ENCODE results near the gene CPNE8. TPM values are rescaled to one million over a fixed set of nuclear protein-coding genes. Genes with fewer than 3 reads are reported as not detected.

The CPNE8 gene
- polyA plus RNA-seq, 1 donor from 2014 or later = 1.9 TPM

- Histone ChIP-seq H3K9me3 (ENCODE audit: low read length) (no peaks in the 10 kb centered on the region), H3K27me3 (ENCODE audit: insufficient read depth, low read depth, low read length) (no peaks in the 10 kb centered on the region), H3K27ac (ENCODE audit: low read length) (no peak overlapping the region), H3K79me2 (replicated peaks; ENCODE audit: insufficient read depth, low read length) (no peaks in the 10 kb centered on the region), H2AFZ (ENCODE audit: low read depth, low read length) (no peak overlapping the region), H3K36me3 (ENCODE audit: insufficient read depth, low read length) (no peaks in the 10 kb centered on the region), H3K4me2 (ENCODE audit: low read length) (no peak overlapping the region), H3F3A (ENCODE audit: insufficient read depth, low read length, poor library complexity, severe bottlenecking) (no peaks in the 10 kb centered on the region), H4K20me1 (ENCODE audit: insufficient read depth) (no peaks in the 10 kb centered on the region), H3K4me3 (ENCODE audit: low read length) (no peak overlapping the region), H3K9me2 (ENCODE audit: insufficient read depth, low read length) (no peaks in the 10 kb centered on the region), H3K9ac (ENCODE audit: low read length) (no peak overlapping the region)
- no peak for TF ChIP-seq MXI1 (conservative IDR thresholded peaks at IDR 0.05; ENCODE audit: poor library complexity, severe bottlenecking)
- no peak for TF ChIP-seq RAD21 (conservative IDR thresholded peaks at IDR 0.05)
- TF ChIP-seq EZH2 (IDR thresholded peaks at IDR 0.05; ENCODE audit: borderline replicate concordance, insufficient read depth, low read length, poor library complexity, severe bottlenecking) = no peak
- TF ChIP-seq TAF1 (IDR thresholded peaks at IDR 0.05; ENCODE audit: low read depth) = no peak
- TF ChIP-seq, protein P1, sequence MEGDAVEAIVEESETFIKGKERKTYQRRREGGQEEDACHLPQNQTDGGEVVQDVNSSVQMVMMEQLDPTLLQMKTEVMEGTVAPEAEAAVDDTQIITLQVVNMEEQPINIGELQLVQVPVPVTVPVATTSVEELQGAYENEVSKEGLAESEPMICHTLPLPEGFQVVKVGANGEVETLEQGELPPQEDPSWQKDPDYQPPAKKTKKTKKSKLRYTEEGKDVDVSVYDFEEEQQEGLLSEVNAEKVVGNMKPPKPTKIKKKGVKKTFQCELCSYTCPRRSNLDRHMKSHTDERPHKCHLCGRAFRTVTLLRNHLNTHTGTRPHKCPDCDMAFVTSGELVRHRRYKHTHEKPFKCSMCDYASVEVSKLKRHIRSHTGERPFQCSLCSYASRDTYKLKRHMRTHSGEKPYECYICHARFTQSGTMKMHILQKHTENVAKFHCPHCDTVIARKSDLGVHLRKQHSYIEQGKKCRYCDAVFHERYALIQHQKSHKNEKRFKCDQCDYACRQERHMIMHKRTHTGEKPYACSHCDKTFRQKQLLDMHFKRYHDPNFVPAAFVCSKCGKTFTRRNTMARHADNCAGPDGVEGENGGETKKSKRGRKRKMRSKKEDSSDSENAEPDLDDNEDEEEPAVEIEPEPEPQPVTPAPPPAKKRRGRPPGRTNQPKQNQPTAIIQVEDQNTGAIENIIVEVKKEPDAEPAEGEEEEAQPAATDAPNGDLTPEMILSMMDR (IDR thresholded peaks at IDR 0.05; ENCODE audit: poor library complexity, severe bottlenecking) = no peak
- TF ChIP-seq EP300 (conservative IDR thresholded peaks at IDR 0.05; ENCODE audit: poor library complexity, severe bottlenecking) = no peak
- TF ChIP-seq SMC3 (conservative IDR thresholded peaks at IDR 0.05; ENCODE audit: poor library complexity) = no peak
- no peak for TF ChIP-seq REST (IDR thresholded peaks at IDR 0.05; ENCODE audit: borderline replicate concordance)
Observed at GRCh38 chr12:38771871-38772270, 133.5 kb downstream of the CPNE8 start.

- Histone ChIP-seq H3K4me3 (ENCODE audit: low read length) (no peak overlapping the region), H2AFZ (ENCODE audit: low read depth, low read length) (no peak overlapping the region), H3K9me3 (ENCODE audit: low read length) (no peaks in the 10 kb centered on the region), H3K79me2 (replicated peaks; ENCODE audit: insufficient read depth, low read length) (no peaks in the 10 kb centered on the region), H3K9me2 (ENCODE audit: insufficient read depth, low read length) (no peaks in the 10 kb centered on the region), H3K36me3 (ENCODE audit: insufficient read depth, low read length) (no peaks in the 10 kb centered on the region), H3F3A (ENCODE audit: insufficient read depth, low read length, poor library complexity, severe bottlenecking) (no peaks in the 10 kb centered on the region), H4K20me1 (ENCODE audit: insufficient read depth) (no peaks in the 10 kb centered on the region), H3K27me3 (ENCODE audit: insufficient read depth, low read depth, low read length) (no peaks in the 10 kb centered on the region), H3K9ac (ENCODE audit: low read length) (no peak overlapping the region), H3K4me2 (ENCODE audit: low read length) (no peak overlapping the region), H3K27ac (ENCODE audit: low read length) (no peak overlapping the region)
- TF ChIP-seq SMC3 (conservative IDR thresholded peaks at IDR 0.05; ENCODE audit: poor library complexity) (no peak), RAD21 (conservative IDR thresholded peaks at IDR 0.05) (no peak), POLR2AphosphoS5 (IDR thresholded peaks at IDR 0.05) (no peak), EZH2 (IDR thresholded peaks at IDR 0.05; ENCODE audit: borderline replicate concordance, insufficient read depth, low read length, poor library complexity, severe bottlenecking) (no peak), MXI1 (conservative IDR thresholded peaks at IDR 0.05; ENCODE audit: poor library complexity, severe bottlenecking) (no peak), REST (IDR thresholded peaks at IDR 0.05; ENCODE audit: borderline replicate concordance) (no peak)
- TF ChIP-seq, protein P1 (IDR thresholded peaks at IDR 0.05; ENCODE audit: poor library complexity, severe bottlenecking) = no peak
Observed at GRCh38 chr12:38761636-38762342, 143.6 kb downstream of the CPNE8 start.

Data from neural cell (in vitro differentiated cells).